HG03045 (cell line): ENCODE results near the gene DSG4.

ENCODE experiments used
- ATAC-seq: cut with Tn5 transposase; IDR thresholded peaks from one replicate; pipeline ENCODE4 v1.9.1; 2021; ENCODE audit warnings: mild to moderate bottlenecking, moderate library complexity; ENCODE audit not compliant: unreplicated experiment

Gene DSG4

DNA sequence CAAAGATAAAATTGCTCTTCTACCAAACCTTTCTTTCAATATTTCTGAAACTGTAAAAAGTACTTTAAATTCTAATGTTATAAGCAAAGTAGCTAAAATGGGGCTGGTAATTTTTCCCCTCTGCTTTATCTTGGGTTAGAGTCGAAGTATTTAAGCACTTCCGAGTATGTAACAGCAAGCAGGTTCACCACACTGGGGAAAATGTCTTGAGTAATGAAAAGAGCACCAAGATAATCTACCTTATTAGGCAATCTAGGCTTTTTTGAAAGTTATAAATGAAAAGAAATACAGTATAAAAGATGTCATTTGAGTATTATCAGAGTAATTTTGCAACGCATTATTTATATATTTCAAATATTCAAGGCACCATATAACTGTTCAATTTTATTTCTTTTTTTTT, 70.3 kb downstream of the DSG4 start:
- ATAC-seq: no peak

DNA sequence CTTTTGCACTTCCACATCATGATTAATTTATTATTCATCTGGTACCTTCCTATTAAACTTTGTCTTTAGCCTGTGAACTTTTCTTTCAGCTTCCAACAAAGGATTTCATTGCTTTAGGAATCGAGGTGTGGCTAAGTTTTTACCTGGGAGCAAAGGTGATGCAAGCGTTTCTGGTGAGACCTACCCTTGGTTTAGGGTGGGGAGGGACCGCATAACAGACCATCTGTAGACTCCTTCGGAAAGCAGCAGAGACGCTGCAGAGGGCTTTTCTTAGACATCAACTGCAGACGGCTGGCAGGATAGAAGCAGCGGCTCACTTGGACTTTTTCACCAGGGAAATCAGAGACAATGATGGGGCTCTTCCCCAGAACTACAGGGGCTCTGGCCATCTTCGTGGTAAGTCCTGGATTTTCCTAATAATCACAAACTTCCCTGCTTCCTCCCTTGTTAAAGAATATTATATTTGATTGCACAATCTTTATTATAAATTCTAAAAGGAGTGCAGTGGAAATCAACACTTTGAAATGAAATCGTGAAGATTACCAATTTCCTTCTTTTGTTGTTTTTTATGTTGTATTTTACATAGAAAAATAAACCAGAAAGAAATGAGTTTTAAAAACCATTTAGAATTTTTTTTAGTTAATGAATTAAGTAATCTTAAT, 71.1 kb downstream of the DSG4 start, which contains the start of gene DSG3:
Gene DSG3, plus strand, starts transcription at position 212 of the 662 bp plus-strand sequence. Its CDS starts 137 bp downstream, at position 349.
- no peak for ATAC-seq

DNA sequence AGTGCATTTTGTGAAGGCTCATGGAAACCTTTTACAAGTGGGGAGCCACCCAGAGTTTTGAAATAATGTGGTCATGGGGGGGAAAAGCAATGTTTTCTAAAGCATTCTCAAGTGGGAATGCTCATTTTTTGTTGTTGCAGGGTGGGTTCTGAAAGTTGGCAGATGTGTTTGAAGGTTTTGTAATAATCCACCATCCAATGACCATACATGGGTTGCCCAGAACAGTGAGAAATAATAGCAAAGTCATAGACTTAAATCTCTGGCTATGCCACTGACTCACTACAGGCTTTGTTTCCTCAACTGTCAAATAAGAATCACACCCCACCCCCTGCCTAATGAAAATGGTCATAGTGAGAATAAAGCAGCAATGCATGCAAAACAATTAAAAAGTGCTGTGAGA, 73.8 kb downstream of the DSG4 start:
- no peak for ATAC-seq

DNA sequence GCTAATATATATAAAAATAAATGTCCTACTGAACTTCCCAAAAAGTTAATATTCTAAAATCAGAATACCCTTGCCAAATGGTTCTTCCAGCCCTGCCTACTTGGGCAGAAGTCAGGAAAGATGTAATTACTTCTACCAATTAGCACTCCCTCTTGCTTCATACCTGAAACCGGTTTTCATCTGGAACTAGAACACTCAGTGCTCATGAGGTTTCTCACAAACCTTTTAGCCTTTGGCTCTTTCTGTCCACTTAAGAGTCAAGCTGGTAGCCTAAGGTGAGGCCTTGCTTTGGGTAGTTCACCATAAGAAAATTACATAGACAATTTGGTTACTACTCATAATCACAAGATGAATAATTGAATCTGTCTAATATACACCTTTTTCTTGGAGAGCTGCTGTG, 75.0 kb downstream of the DSG4 start:
- ATAC-seq: no peak

DNA sequence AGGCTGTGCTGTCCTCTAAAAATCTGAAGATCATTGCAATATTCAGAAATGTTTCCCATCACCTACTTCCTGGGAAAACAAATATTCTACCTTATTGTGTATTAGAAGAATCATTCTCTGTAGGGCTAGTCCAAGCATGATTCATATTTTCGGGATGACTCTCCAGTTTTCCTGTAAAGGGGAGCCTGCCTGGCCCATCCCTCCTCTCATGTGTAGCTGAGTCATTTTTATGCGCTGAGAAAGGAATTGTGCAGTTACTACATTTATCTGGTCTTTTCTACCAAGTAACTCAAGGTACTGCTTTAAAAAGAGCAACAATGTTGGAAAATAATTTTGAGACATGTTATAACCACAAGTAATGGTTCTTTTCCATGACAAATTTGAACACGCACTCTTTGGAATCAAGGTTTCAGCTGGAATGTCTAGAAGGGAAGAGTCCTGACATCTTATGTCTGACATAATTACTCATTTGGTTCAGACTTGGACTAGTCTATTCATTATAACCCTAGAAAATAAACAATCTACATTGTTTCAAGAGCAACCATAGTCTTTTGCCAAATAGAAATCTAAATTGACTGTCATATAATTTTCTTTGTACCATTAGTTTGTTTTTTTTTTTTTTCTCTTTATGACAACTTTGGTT, 77.6 kb downstream of the DSG4 start:
- ATAC-seq: no peak
